ENCODE measurements around the gene NFATC2. TPM values are rescaled to one million over a fixed set of nuclear protein-coding genes. Genes with fewer than 3 reads are reported as not detected.

The NFATC2 gene
- total RNA-seq, 1 experiment from 2014 or later = 0.61 TPM

- Histone ChIP-seq H3K27me3 (ENCODE audit: insufficient read depth, low read length) (no peaks in the 10 kb centered on the region), H3K79me2 (ENCODE audit: insufficient read depth, low read length) (no peaks in the 10 kb centered on the region), H2BK120ac (ENCODE audit: low read depth, low read length, poor library complexity, severe bottlenecking) (no peak overlapping the region), H3K9me3 (ENCODE audit: control insufficient read depth, low read depth, low read length) (no peaks in the 10 kb centered on the region), H4K5ac (ENCODE audit: insufficient read length, low read depth, low read length) (no peak overlapping the region), H3K23ac (ENCODE audit: insufficient read length, low read depth, low read length) (no peak overlapping the region), H3K79me1 (ENCODE audit: insufficient read depth, low read depth, low read length, poor library complexity, severe bottlenecking) (no peaks in the 10 kb centered on the region), H3K4ac (ENCODE audit: low read depth, low read length) (no peak overlapping the region), H3K4me1 (ENCODE audit: insufficient read depth, low read length) (0 out of 2 replicates have a peak, but pooled peaks cover 2% of the 10 kb centered on the region), H3K56ac (ENCODE audit: insufficient read length, low read depth, low read length) (no peak overlapping the region), H3K14ac (ENCODE audit: insufficient read depth, low read length) (no peak overlapping the region), H3K27ac (ENCODE audit: insufficient read length, low read depth, low read length) (no peak overlapping the region), H3K4me2 (ENCODE audit: insufficient read depth, insufficient read length, low read length) (no peak overlapping the region), H3K9ac (ENCODE audit: extremely low read depth, insufficient read length, low read length) (no peak overlapping the region), H2BK20ac (ENCODE audit: low read depth, low read length, poor library complexity, severe bottlenecking) (no peak overlapping the region), H4K91ac (ENCODE audit: insufficient read length, low read depth, low read length) (no peak overlapping the region), H2AK5ac (ENCODE audit: insufficient read length, low read length) (no peak overlapping the region), H4K8ac (replicated peaks; ENCODE audit: insufficient read length, low read depth, low read length) (no peak overlapping the region), H2BK12ac (ENCODE audit: insufficient read length, low read depth, low read length) (no peak overlapping the region), H2BK5ac (ENCODE audit: insufficient read length, low read length) (no peak overlapping the region), H2BK15ac (ENCODE audit: low read depth, low read length) (no peak overlapping the region), H2AFZ (ENCODE audit: low read length) (no peak overlapping the region), H3K18ac (ENCODE audit: insufficient read length, low read depth, low read length) (no peak overlapping the region), H3K23me2 (ENCODE audit: insufficient read length, low read depth, low read length, poor library complexity, severe bottlenecking) (no peaks in the 10 kb centered on the region), H4K20me1 (ENCODE audit: control insufficient read depth, insufficient read depth, insufficient read length) (no peaks in the 10 kb centered on the region), H3T11ph (ENCODE audit: low read length) (no peak overlapping the region)
- TF ChIP-seq CTCF (conservative IDR thresholded peaks at IDR 0.05) = no peak
- H3K36me3 Mint-ChIP-seq (ENCODE audit: insufficient read depth in 1 of 3, low read depth in 3 of 3) = no peaks in the 10 kb centered on the region
- no CpG with 5 or more reads among the region's 4 CpGs for WGBS (ENCODE audit: extremely low coverage, insufficient read length, low lambda C conversion rate)
- H3K4me1 Mint-ChIP-seq = peaks cover 16 to 21% of the 10 kb centered on the region in 2 experiments
- DNase-seq = no peak
- no peak overlapping the region for H3K27ac Mint-ChIP-seq
- H3K9me3 Mint-ChIP-seq = no peaks in the 10 kb centered on the region
- no peak overlapping the region for H3K4me3 Mint-ChIP-seq
- no peaks in the 10 kb centered on the region; the same call in 1 of the 2 replicates for H3K27me3 Mint-ChIP-seq (ENCODE audit: low read depth)
Observed at GRCh38 chr20:51484831-51485230, 57.7 kb downstream of the NFATC2 start.
